ENCODE measurements around the gene PRIM2. TPM values are rescaled to one million over a fixed set of nuclear protein-coding genes. Genes with fewer than 3 reads are reported as not detected.
"Not testable (repeated sequence)": the region's sequence is repeated elsewhere in the genome, so short reads cannot be mapped to it uniquely, and the experiment has no call there.

PRIM2 gene
- total RNA-seq, 3 donors from 2014 or later (not counting 1 experiment from before 2014, with no cell fraction given), result 16.0 to 27.5 (median 18.3) TPM

DNA sequence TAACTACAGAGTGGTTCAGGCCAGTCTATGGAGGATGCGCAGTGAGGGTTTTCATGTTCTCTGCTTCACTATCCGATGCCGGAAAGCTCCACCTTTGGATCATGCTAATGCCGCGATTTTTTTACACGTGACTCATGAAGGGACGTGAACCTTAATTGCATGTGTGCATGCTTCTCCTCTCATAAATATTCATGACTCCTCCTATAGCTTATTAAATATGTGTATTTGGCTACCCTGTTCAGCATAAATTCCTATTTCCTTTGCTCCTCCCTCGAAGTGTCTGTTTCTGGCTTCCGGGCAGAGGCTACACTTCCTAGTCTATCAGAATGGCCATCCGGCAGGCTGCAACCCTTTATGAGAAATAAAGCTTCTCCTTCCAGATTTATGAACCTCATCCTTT is 185.0 kb downstream of the PRIM2 start:
- ATAC-seq; H3K9me3 ChIP-seq (ENCODE audit: control insufficient read depth, insufficient read depth, low read length); DNase-seq; H3K27me3 Mint-ChIP-seq (ENCODE audit: low read depth in 2 of 2); H3K27ac ChIP-seq (ENCODE audit: low read length); H3K4me1 Mint-ChIP-seq; H3K27ac Mint-ChIP-seq; H3K4me3 Mint-ChIP-seq; H3K4me1 ChIP-seq (ENCODE audit: control insufficient read depth, insufficient read depth, low read length); H3K4me3 ChIP-seq (ENCODE audit: low read length); H3K9me3 Mint-ChIP-seq; intact Hi-C loops (cut with micrococcal nuclease); H3K36me3 Mint-ChIP-seq; H3K36me3 ChIP-seq (ENCODE audit: control insufficient read depth, insufficient read depth, low read length); H3K27me3 ChIP-seq (ENCODE audit: control insufficient read depth, insufficient read depth, low read length): not testable (repeated sequence)
- WGBS (ENCODE audit: insufficient coverage), result 94% methylated on average over 9 of the region's 10 CpGs

- intact Hi-C loops (cut with micrococcal nuclease); H3K4me1 Mint-ChIP-seq; H3K9me3 Mint-ChIP-seq; H3K27me3 Mint-ChIP-seq (ENCODE audit: low read depth in 2 of 2); H3K27me3 ChIP-seq (ENCODE audit: control insufficient read depth, insufficient read depth, low read length); H3K27ac Mint-ChIP-seq; H3K36me3 Mint-ChIP-seq; H3K27ac ChIP-seq (ENCODE audit: low read length); H3K9me3 ChIP-seq (ENCODE audit: control insufficient read depth, insufficient read depth, low read length); H3K4me3 ChIP-seq (ENCODE audit: low read length); H3K4me1 ChIP-seq (ENCODE audit: control insufficient read depth, insufficient read depth, low read length); DNase-seq; ATAC-seq; H3K36me3 ChIP-seq (ENCODE audit: control insufficient read depth, insufficient read depth, low read length); H3K4me3 Mint-ChIP-seq: not testable (repeated sequence)
- WGBS (ENCODE audit: insufficient coverage), result 100% methylated on average over 1 of the region's 1 CpG
Measured at GRCh38 chr6:57505251-57505650, 187.8 kb downstream of the PRIM2 start.

DNA sequence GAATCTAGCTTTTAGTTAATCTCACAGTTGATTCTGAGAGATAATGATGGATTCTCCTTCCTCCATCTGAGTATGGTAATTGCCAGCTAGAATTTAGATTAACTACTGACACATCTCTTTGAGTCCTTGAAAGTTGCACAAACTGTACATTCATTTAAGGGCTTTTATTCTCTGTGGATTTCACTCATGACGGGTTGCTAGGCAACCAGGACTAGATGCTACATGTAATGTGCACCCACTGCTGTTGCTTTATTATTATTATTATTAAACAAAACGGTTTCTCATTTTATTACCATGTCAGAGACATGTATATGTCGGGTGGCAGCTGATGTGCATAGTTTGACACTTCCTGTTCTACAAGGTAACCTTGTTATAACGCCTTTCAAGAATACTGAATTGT is 193.0 kb downstream of the PRIM2 start:
- H3K9me3 Mint-ChIP-seq; H3K27me3 ChIP-seq (ENCODE audit: control insufficient read depth, insufficient read depth, low read length); H3K9me3 ChIP-seq (ENCODE audit: control insufficient read depth, insufficient read depth, low read length); H3K27me3 Mint-ChIP-seq (ENCODE audit: low read depth in 2 of 2); H3K36me3 Mint-ChIP-seq; H3K27ac Mint-ChIP-seq; ATAC-seq; H3K36me3 ChIP-seq (ENCODE audit: control insufficient read depth, insufficient read depth, low read length); H3K4me1 Mint-ChIP-seq; H3K4me3 ChIP-seq (ENCODE audit: low read length); DNase-seq; H3K27ac ChIP-seq (ENCODE audit: low read length); H3K4me3 Mint-ChIP-seq; intact Hi-C loops (cut with micrococcal nuclease); H3K4me1 ChIP-seq (ENCODE audit: control insufficient read depth, insufficient read depth, low read length): not testable (repeated sequence)
- WGBS (ENCODE audit: insufficient coverage), result 100% methylated on average over 3 of the region's 4 CpGs

- H3K4me1 ChIP-seq (ENCODE audit: control insufficient read depth, insufficient read depth, low read length); H3K27me3 Mint-ChIP-seq (ENCODE audit: low read depth in 2 of 2); H3K27me3 ChIP-seq (ENCODE audit: control insufficient read depth, insufficient read depth, low read length); H3K27ac ChIP-seq (ENCODE audit: low read length); H3K4me3 Mint-ChIP-seq; DNase-seq; H3K36me3 Mint-ChIP-seq; intact Hi-C loops (cut with micrococcal nuclease); H3K36me3 ChIP-seq (ENCODE audit: control insufficient read depth, insufficient read depth, low read length); H3K9me3 ChIP-seq (ENCODE audit: control insufficient read depth, insufficient read depth, low read length); H3K4me1 Mint-ChIP-seq; ATAC-seq; H3K9me3 Mint-ChIP-seq; H3K4me3 ChIP-seq (ENCODE audit: low read length); H3K27ac Mint-ChIP-seq: not testable (repeated sequence)
- no CpG with 5 or more reads among the region's 1 CpG for WGBS (ENCODE audit: insufficient coverage)
Measured at GRCh38 chr6:57515171-57515570, 197.7 kb downstream of the PRIM2 start.

DNA sequence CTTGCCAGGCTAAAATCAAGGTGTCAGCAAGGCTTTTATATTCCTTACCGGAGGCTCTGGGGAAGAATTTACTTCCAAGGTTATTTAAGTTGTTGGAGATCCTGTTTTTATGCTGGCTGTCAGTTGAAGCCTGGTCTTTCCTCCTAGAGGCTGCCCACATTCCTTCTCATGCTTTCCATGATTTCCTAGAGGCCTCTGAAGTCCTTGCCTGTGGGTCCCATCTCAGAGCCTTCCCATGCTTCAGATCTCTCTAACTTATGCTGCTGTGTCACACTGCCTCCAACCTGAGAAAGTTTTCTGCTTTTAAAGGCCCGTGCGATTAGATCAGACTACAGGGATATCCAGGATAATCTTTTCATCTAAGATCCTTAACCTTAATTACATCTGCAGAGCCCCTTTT is 198.4 kb downstream of the PRIM2 start:
- H3K9me3 ChIP-seq (ENCODE audit: control insufficient read depth, insufficient read depth, low read length); ATAC-seq; H3K27ac Mint-ChIP-seq; DNase-seq; H3K4me3 ChIP-seq (ENCODE audit: low read length); H3K4me1 ChIP-seq (ENCODE audit: control insufficient read depth, insufficient read depth, low read length); H3K4me1 Mint-ChIP-seq; H3K4me3 Mint-ChIP-seq; H3K36me3 ChIP-seq (ENCODE audit: control insufficient read depth, insufficient read depth, low read length); H3K36me3 Mint-ChIP-seq; H3K27me3 Mint-ChIP-seq (ENCODE audit: low read depth in 2 of 2); H3K9me3 Mint-ChIP-seq; H3K27me3 ChIP-seq (ENCODE audit: control insufficient read depth, insufficient read depth, low read length); intact Hi-C loops (cut with micrococcal nuclease); H3K27ac ChIP-seq (ENCODE audit: low read length): not testable (repeated sequence)
- no CpG with 5 or more reads among the region's 3 CpGs for WGBS (ENCODE audit: insufficient coverage)

DNA sequence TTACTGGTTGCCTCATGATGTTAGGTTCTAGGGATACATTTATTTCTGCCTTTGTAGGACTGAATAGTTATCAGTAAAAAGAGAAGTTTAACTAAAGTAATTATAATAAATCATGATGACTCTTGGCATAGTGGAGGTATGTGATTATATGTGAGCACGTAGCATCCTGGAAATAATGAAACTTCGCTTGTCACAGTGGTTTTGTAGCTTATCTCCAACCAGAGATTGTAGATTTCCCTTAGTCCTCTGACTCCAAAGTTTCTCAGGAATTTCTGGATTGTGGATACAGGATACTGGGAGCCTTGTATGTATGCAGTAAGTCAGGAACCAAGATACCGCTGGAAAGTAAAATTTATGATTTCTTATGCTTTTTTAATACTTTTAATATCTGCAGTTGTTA is 199.3 kb downstream of the PRIM2 start:
- H3K4me3 ChIP-seq (ENCODE audit: low read length); H3K27ac Mint-ChIP-seq; H3K36me3 Mint-ChIP-seq; DNase-seq; H3K36me3 ChIP-seq (ENCODE audit: control insufficient read depth, insufficient read depth, low read length); H3K9me3 Mint-ChIP-seq; intact Hi-C loops (cut with micrococcal nuclease); H3K4me1 ChIP-seq (ENCODE audit: control insufficient read depth, insufficient read depth, low read length); H3K27me3 ChIP-seq (ENCODE audit: control insufficient read depth, insufficient read depth, low read length); H3K27ac ChIP-seq (ENCODE audit: low read length); H3K9me3 ChIP-seq (ENCODE audit: control insufficient read depth, insufficient read depth, low read length); H3K27me3 Mint-ChIP-seq (ENCODE audit: low read depth in 2 of 2); H3K4me1 Mint-ChIP-seq; ATAC-seq; H3K4me3 Mint-ChIP-seq: not testable (repeated sequence)
- WGBS (ENCODE audit: insufficient coverage), result 89% methylated on average over 2 of the region's 3 CpGs

DNA sequence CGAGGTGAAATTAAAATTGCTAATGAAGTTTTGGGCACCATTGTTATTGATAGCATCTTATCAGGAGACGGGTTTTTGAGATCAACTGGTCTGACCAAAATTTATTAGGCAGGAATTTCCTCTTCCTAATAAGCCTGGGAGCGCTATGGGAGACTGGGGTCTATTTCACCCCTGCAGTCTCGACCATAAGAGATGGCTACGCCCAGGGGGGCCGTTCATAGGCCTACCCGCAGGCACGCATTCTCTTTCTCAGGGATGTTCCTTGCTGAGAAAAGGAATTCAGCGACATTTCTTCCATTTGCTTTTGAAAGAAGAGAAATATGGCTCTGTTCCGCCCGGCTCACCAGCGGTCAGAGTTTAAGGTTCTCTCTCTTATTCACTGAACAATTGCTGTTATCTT is 201.8 kb downstream of the PRIM2 start:
- H3K36me3 ChIP-seq (ENCODE audit: control insufficient read depth, insufficient read depth, low read length); H3K27ac Mint-ChIP-seq; H3K27ac ChIP-seq (ENCODE audit: low read length); H3K4me1 ChIP-seq (ENCODE audit: control insufficient read depth, insufficient read depth, low read length); H3K27me3 ChIP-seq (ENCODE audit: control insufficient read depth, insufficient read depth, low read length); H3K9me3 ChIP-seq (ENCODE audit: control insufficient read depth, insufficient read depth, low read length); H3K36me3 Mint-ChIP-seq; H3K9me3 Mint-ChIP-seq; H3K27me3 Mint-ChIP-seq (ENCODE audit: low read depth in 2 of 2); ATAC-seq; H3K4me3 ChIP-seq (ENCODE audit: low read length); H3K4me1 Mint-ChIP-seq; H3K4me3 Mint-ChIP-seq; DNase-seq; intact Hi-C loops (cut with micrococcal nuclease): not testable (repeated sequence)
- WGBS (ENCODE audit: insufficient coverage), result 99% methylated on average over 9 of the region's 12 CpGs

GRCh38 chr6:57521085-57521484 is 203.7 kb downstream of the PRIM2 start:
- H3K27me3 ChIP-seq (ENCODE audit: control insufficient read depth, insufficient read depth, low read length); H3K4me1 Mint-ChIP-seq; H3K4me1 ChIP-seq (ENCODE audit: control insufficient read depth, insufficient read depth, low read length); H3K27ac Mint-ChIP-seq; intact Hi-C loops (cut with micrococcal nuclease); H3K36me3 Mint-ChIP-seq; H3K9me3 ChIP-seq (ENCODE audit: control insufficient read depth, insufficient read depth, low read length); DNase-seq; H3K27me3 Mint-ChIP-seq (ENCODE audit: low read depth in 2 of 2); ATAC-seq; H3K36me3 ChIP-seq (ENCODE audit: control insufficient read depth, insufficient read depth, low read length); H3K4me3 Mint-ChIP-seq; H3K9me3 Mint-ChIP-seq; H3K27ac ChIP-seq (ENCODE audit: low read length); H3K4me3 ChIP-seq (ENCODE audit: low read length): not testable (repeated sequence)
- no CpG with 5 or more reads among the region's 1 CpG for WGBS (ENCODE audit: insufficient coverage)
